ENCODE results near the gene CSPG4. TPM values are rescaled to one million over a fixed set of nuclear protein-coding genes. Genes with fewer than 3 reads are reported as not detected.

The CSPG4 gene
- total and polyA plus RNA-seq, 10 donors, result 0.89 to 28.6 (median 7.4) TPM

GRCh38 chr15:75644376-75644775, 68.3 kb downstream of the CSPG4 start:
- Histone ChIP-seq H3K9me3 (no peaks in the 10 kb centered on the region), H3K4me1 (peaks cover 8 to 55% (median 35%) of the 10 kb centered on the region in 6 donors), H3K36me3 (no peaks in the 10 kb centered on the region), H3K27ac (no peak overlapping the region), H3K4me3 (no peak overlapping the region), H3K27me3 (replicated peaks in 1 of 7) (peaks cover 0 to 28% (median 5%) of the 10 kb centered on the region in 7 donors)
- TF ChIP-seq POLR2AphosphoS5 (IDR thresholded peaks at IDR 0.05) (no peak), POLR2A (IDR thresholded peaks at IDR 0.05) (no peak)
- TF ChIP-seq, protein P1, sequence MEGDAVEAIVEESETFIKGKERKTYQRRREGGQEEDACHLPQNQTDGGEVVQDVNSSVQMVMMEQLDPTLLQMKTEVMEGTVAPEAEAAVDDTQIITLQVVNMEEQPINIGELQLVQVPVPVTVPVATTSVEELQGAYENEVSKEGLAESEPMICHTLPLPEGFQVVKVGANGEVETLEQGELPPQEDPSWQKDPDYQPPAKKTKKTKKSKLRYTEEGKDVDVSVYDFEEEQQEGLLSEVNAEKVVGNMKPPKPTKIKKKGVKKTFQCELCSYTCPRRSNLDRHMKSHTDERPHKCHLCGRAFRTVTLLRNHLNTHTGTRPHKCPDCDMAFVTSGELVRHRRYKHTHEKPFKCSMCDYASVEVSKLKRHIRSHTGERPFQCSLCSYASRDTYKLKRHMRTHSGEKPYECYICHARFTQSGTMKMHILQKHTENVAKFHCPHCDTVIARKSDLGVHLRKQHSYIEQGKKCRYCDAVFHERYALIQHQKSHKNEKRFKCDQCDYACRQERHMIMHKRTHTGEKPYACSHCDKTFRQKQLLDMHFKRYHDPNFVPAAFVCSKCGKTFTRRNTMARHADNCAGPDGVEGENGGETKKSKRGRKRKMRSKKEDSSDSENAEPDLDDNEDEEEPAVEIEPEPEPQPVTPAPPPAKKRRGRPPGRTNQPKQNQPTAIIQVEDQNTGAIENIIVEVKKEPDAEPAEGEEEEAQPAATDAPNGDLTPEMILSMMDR (IDR thresholded peaks at IDR 0.05 in 8 of 11, conservative IDR thresholded peaks at IDR 0.05 in 3 of 11), result no peak
- intact Hi-C loops (cut with DNase I; ENCODE audit: low total_unique reads), result no loop called here
- no peak for DNase-seq
- 65 to 88% (median 76%) methylated on average over 2 of the region's 2 CpGs for WGBS, 5 donors

- DNase-seq, result no peak
- H3K27ac ChIP-seq, result no peak overlapping the region
- H3K4me1 ChIP-seq, result peaks cover 25 to 55% (median 44%) of the 10 kb centered on the region in 6 donors
- H3K27me3 ChIP-seq (replicated peaks in 1 of 7), result peaks cover 0 to 4% (median 0%) of the 10 kb centered on the region in 7 donors
- no peak overlapping the region for H3K4me3 ChIP-seq
- peaks cover 0 to 10% (median 0%) of the 10 kb centered on the region in 6 donors for H3K36me3 ChIP-seq
- TF ChIP-seq, protein P1 (IDR thresholded peaks at IDR 0.05 in 8 of 11, conservative IDR thresholded peaks at IDR 0.05 in 3 of 11), result no peak
- TF ChIP-seq POLR2A (IDR thresholded peaks at IDR 0.05) (no peak), POLR2AphosphoS5 (IDR thresholded peaks at IDR 0.05) (no peak)
- intact Hi-C loops (cut with DNase I; ENCODE audit: low total_unique reads), result no loop called here
- 77 to 91% (median 85%) methylated on average over 5 of the region's 5 CpGs for WGBS, 5 donors
- no peaks in the 10 kb centered on the region for H3K9me3 ChIP-seq
Measured at GRCh38 chr15:75641603-75642002, 71.0 kb downstream of the CSPG4 start.

- Histone ChIP-seq H3K4me3 (peak overlapping the region in 3 of 8 donors; percentile 88 to 99 (median 93)), H3K27ac (peak overlapping the region in 6 of 8 donors; percentile 92 to 98 (median 94)), H3K9me3 (no peaks in the 10 kb centered on the region), H3K4me1 (peaks cover 21 to 55% (median 44%) of the 10 kb centered on the region in 6 donors), H3K36me3 (peaks cover 0 to 13% (median 0%) of the 10 kb centered on the region in 6 donors), H3K27me3 (replicated peaks in 1 of 7) (no peaks in the 10 kb centered on the region)
- intact Hi-C loops (cut with DNase I; ENCODE audit: low total_unique reads), result no loop called here
- TF ChIP-seq, protein P1 (IDR thresholded peaks at IDR 0.05 in 8 of 11, conservative IDR thresholded peaks at IDR 0.05 in 3 of 11), result peak in 1 of 11 experiments; percentile 1
- no peak for TF ChIP-seq POLR2A (IDR thresholded peaks at IDR 0.05)
- no peak for DNase-seq
- WGBS, 5 donors, result 68 to 78% (median 73%) methylated on average over 4 of the region's 4 CpGs
Measured at GRCh38 chr15:75641179-75641503, 71.5 kb downstream of the CSPG4 start.

- Histone ChIP-seq H3K27me3 (replicated peaks in 1 of 7) (no peaks in the 10 kb centered on the region), H3K27ac (peak overlapping the region; percentile 85 to 98 (median 94)), H3K4me3 (peak overlapping the region; percentile 76 to 100 (median 92)), H3K4me1 (peaks cover 21 to 55% (median 44%) of the 10 kb centered on the region in 6 donors), H3K36me3 (peaks cover 0 to 13% (median 0%) of the 10 kb centered on the region in 6 donors), H3K9me3 (no peaks in the 10 kb centered on the region)
- peak; percentile 89 for DNase-seq
- no peak for TF ChIP-seq POLR2AphosphoS5 (IDR thresholded peaks at IDR 0.05)
- TF ChIP-seq, protein P1 (IDR thresholded peaks at IDR 0.05 in 8 of 11, conservative IDR thresholded peaks at IDR 0.05 in 3 of 11), result peak in 6 of 11 experiments; percentile 18 to 43 (median 26)
- intact Hi-C loops (cut with DNase I; ENCODE audit: low total_unique reads), result no loop called here
- WGBS, 5 donors, result 1 to 6% (median 2%) methylated on average over 10 to 17 of the region's 17 CpGs
Measured at GRCh38 chr15:75640483-75641178, 72.0 kb downstream of the CSPG4 start.
